KMS-11 (cell line): Measurements from ENCODE around the gene PCNX3.

Source experiments
- H2AFZ ChIP-seq: fragments of 200-600 bp; sonication (generic); 2 replicates; pipeline ENCODE4 v1.6.1; 2016; ENCODE audit warnings: antibody characterized with exemption, mixed run types, low read depth
- H3K27ac ChIP-seq: fragments of 200-600 bp; sonication (generic); 2 replicates; pipeline ENCODE4 v1.6.1; 2016; ENCODE audit warnings: mild to moderate bottlenecking, mixed run types
- H3K27me3 ChIP-seq: fragments of 200-600 bp; sonication (generic); 2 replicates; pipeline ENCODE4 v1.6.1; 2017; ENCODE audit warnings: mild to moderate bottlenecking, low read depth, mixed run types, moderate library complexity; ENCODE audit not compliant: insufficient read depth
- H3K36me3 ChIP-seq: fragments of 200-600 bp; sonication (generic); 2 replicates; pipeline ENCODE4 v1.6.1; 2017; ENCODE audit warnings: mild to moderate bottlenecking, mixed run types; ENCODE audit not compliant: insufficient read depth
- H3K4me1 ChIP-seq: fragments of 200-600 bp; sonication (generic); 2 replicates; pipeline ENCODE4 v1.6.1; 2016; ENCODE audit warnings: mild to moderate bottlenecking, low read depth, mixed run types; ENCODE audit not compliant: poor library complexity, severe bottlenecking
- H3K4me2 ChIP-seq: fragments of 200-600 bp; sonication (generic); 2 replicates; pipeline ENCODE4 v1.7.0; 2016; ENCODE audit warnings: mild to moderate bottlenecking, mixed run types
- H3K4me3 ChIP-seq: fragments of 200-600 bp; sonication (generic); IDR thresholded peaks from 2 replicates; pipeline ENCODE4 v1.6.1; 2017; ENCODE audit warnings: low read depth, low read length, mixed read lengths; ENCODE audit not compliant: insufficient read depth
- H3K79me2 ChIP-seq: fragments of 200-600 bp; sonication (generic); 2 replicates; pipeline ENCODE4 v1.6.1; 2016; ENCODE audit warnings: low read depth, mixed run types; ENCODE audit not compliant: insufficient read depth
- H3K9ac ChIP-seq: fragments of 200-600 bp; sonication (generic); 2 replicates; pipeline ENCODE4 v1.6.1; 2016; ENCODE audit warnings: mild to moderate bottlenecking, mixed run types
- H4K20me1 ChIP-seq: fragments of 200-600 bp; sonication (generic); 2 replicates; pipeline ENCODE4 v1.6.1; 2016; ENCODE audit warnings: mild to moderate bottlenecking, mixed run types; ENCODE audit not compliant: insufficient read depth
- CTCF ChIP-seq: fragments of 200-600 bp; sonication (generic); conservative IDR thresholded peaks from 2 replicates; pipeline ENCODE4 v1.6.1; 2017; ENCODE audit warnings: low read depth, mild to moderate bottlenecking, antibody characterized with exemption, low read length, moderate library complexity, mixed read lengths

PCNX3 gene

GRCh38 chr11:65571940-65572339, 43.6 kb upstream of the PCNX3 start:
- H3K27ac ChIP-seq: peak overlapping the region; percentile 27; the same call in 1 of the 2 replicates
- no peak overlapping the region for H2AFZ ChIP-seq
- no peak overlapping the region for H3K9ac ChIP-seq
- H3K4me3 ChIP-seq: no peak overlapping the region
- peak overlapping the region; percentile 84 for H3K4me2 ChIP-seq
- H3K4me1 ChIP-seq: peaks cover 44% of the 10 kb centered on the region
- TF ChIP-seq CTCF: peak; percentile 35; the same call in 1 of the 2 replicates
- no peaks in the 10 kb centered on the region for H3K27me3 ChIP-seq
- H3K36me3 ChIP-seq: no peaks in the 10 kb centered on the region
- H4K20me1 ChIP-seq: no peaks in the 10 kb centered on the region
- H3K79me2 ChIP-seq: peaks cover 54% of the 10 kb centered on the region

- H3K36me3 ChIP-seq: no peaks in the 10 kb centered on the region
- H3K27me3 ChIP-seq: no peaks in the 10 kb centered on the region
- peaks cover 54% of the 10 kb centered on the region for H3K79me2 ChIP-seq
- peaks cover 42% of the 10 kb centered on the region for H3K4me1 ChIP-seq
- peak within 1 kb of the TSS; percentile 95 for H3K4me2 ChIP-seq
- peak within 1 kb of the TSS; percentile 63; the same call in 1 of the 2 replicates for H3K27ac ChIP-seq
- H4K20me1 ChIP-seq: no peaks in the 10 kb centered on the region
- peak within 1 kb of the TSS; percentile 44; the same call in 1 of the 2 replicates for H3K9ac ChIP-seq
- no peak for TF ChIP-seq CTCF
- H2AFZ ChIP-seq: no peak within 1 kb of the TSS
- H3K4me3 ChIP-seq: no peak within 1 kb of the TSS
Measured at GRCh38 chr11:65572356-65573051, 43.1 kb upstream of the PCNX3 start, which contains the start of gene FAM89B. FAM89B (plus strand) TSS chr11:65572538; CDS start chr11:65572670, 132 bp downstream.

GRCh38 chr11:65573391-65574079, 42.0 kb upstream of the PCNX3 start:
- peak overlapping the region; percentile 44; the same call in 1 of the 2 replicates for H3K9ac ChIP-seq

More at GRCh38 chr11:65573391-65574079, 42.0 kb upstream of the PCNX3 start:
- H3K36me3 ChIP-seq: no peaks in the 10 kb centered on the region
- H2AFZ ChIP-seq: no peak overlapping the region
- peaks cover 54% of the 10 kb centered on the region for H3K79me2 ChIP-seq
- H3K27me3 ChIP-seq: no peaks in the 10 kb centered on the region
- H3K4me2 ChIP-seq: peak overlapping the region; percentile 95
- peaks cover 42% of the 10 kb centered on the region for H3K4me1 ChIP-seq
- no peak overlapping the region for H3K4me3 ChIP-seq
- H4K20me1 ChIP-seq: no peaks in the 10 kb centered on the region
- TF ChIP-seq CTCF: no peak; the same call in 1 of the 2 replicates
- peak overlapping the region; percentile 63 for H3K27ac ChIP-seq
